HepG2 (cell line): ENCODE results near the gene CSNK2A1. TPM values are rescaled to one million over a fixed set of nuclear protein-coding genes. Genes with fewer than 3 reads are reported as not detected.

ENCODE experiments used
- DNMT3B ChIP-seq: conservative IDR thresholded peaks from 2 replicates; pipeline ENCODE4 v1.6.1; 2016; ENCODE audit warnings: missing biosample characterization, control low read depth
- KAT7 ChIP-seq: IDR thresholded peaks from 2 replicates; pipeline ENCODE4 v1.6.1; 2018; ENCODE audit warnings: borderline replicate concordance, missing compliant biosample characterization
- NFATC3 ChIP-seq: sonication (generic); formaldehyde crosslinking; IDR thresholded peaks from 2 replicates; pipeline ENCODE4 v1.5.1; 2020; ENCODE audit warnings: mild to moderate bottlenecking, missing genetic modification reagents
- SAP130 ChIP-seq: IDR thresholded peaks from 2 replicates; pipeline ENCODE4 v1.6.1; 2016; ENCODE audit warnings: low read depth
- STAT5B ChIP-seq: sonication (generic); formaldehyde crosslinking; IDR thresholded peaks from 2 replicates; pipeline ENCODE4 v1.4.0; 2020; ENCODE audit warnings: missing genetic modification reagents
- TEAD2 ChIP-seq: sonication (generic); formaldehyde crosslinking; IDR thresholded peaks from 2 replicates; pipeline ENCODE4 v1.9.0; 2021; ENCODE audit warnings: missing genetic modification reagents
- TOE1 ChIP-seq: sonication (generic); formaldehyde crosslinking; IDR thresholded peaks from 2 replicates; pipeline ENCODE4 v1.4.0; 2020; ENCODE audit warnings: mild to moderate bottlenecking, missing genetic modification reagents
- ZFP36 ChIP-seq: fragments of 150-350 bp; IDR thresholded peaks from 2 replicates; pipeline ENCODE4 v1.6.1; 2018; ENCODE audit warnings: borderline replicate concordance, low read length, low read depth; ENCODE audit not compliant: partially characterized antibody
- ZNF20 ChIP-seq: sonication (generic); formaldehyde crosslinking; IDR thresholded peaks from 2 replicates; pipeline ENCODE4 v1.4.0; 2020; ENCODE audit warnings: mild to moderate bottlenecking, moderate library complexity, missing genetic modification reagents
- ZNF205 ChIP-seq: IDR thresholded peaks from 2 replicates; pipeline ENCODE4 v1.6.1; 2018; ENCODE audit warnings: missing biosample characterization, missing genetic modification reagents
- ZNF292 ChIP-seq: sonication (generic); formaldehyde crosslinking; IDR thresholded peaks from 2 replicates; pipeline ENCODE4 v1.8.1; 2022; ENCODE audit warnings: mild to moderate bottlenecking, low read depth, missing genetic modification reagents, borderline replicate concordance
- ZNF329 ChIP-seq: sonication (generic); formaldehyde crosslinking; IDR thresholded peaks from 2 replicates; pipeline ENCODE4 v1.9.0; 2021; ENCODE audit warnings: low read depth, mild to moderate bottlenecking, missing genetic modification reagents
- ZNF343 ChIP-seq: sonication (generic); formaldehyde crosslinking; IDR thresholded peaks from 2 replicates; pipeline ENCODE4 v1.4.0; 2020; ENCODE audit warnings: mild to moderate bottlenecking, missing genetic modification reagents
- ZNF460 ChIP-seq: sonication (generic); formaldehyde crosslinking; IDR thresholded peaks from 2 replicates; pipeline ENCODE4 v1.5.1; 2020; ENCODE audit warnings: missing genetic modification reagents, mild to moderate bottlenecking, borderline replicate concordance
- ZNF709 ChIP-seq: sonication (generic); formaldehyde crosslinking; IDR thresholded peaks from 2 replicates; pipeline ENCODE4 v1.5.0; 2020; ENCODE audit warnings: mild to moderate bottlenecking, missing genetic modification reagents
- ZNF713 ChIP-seq: sonication (generic); formaldehyde crosslinking; IDR thresholded peaks from 2 replicates; pipeline ENCODE4 v1.4.0; 2020; ENCODE audit warnings: mild to moderate bottlenecking, missing genetic modification reagents
- ZNF749 ChIP-seq: sonication (generic); formaldehyde crosslinking; IDR thresholded peaks from 2 replicates; pipeline ENCODE4 v1.8.0; 2022; ENCODE audit warnings: mild to moderate bottlenecking, missing genetic modification reagents, moderate library complexity, borderline replicate concordance
- ZSCAN30 ChIP-seq: sonication (generic); formaldehyde crosslinking; IDR thresholded peaks from 2 replicates; pipeline ENCODE4 v1.5.0; 2020; ENCODE audit warnings: mild to moderate bottlenecking, missing genetic modification reagents
- polyA plus RNA-seq, 8 experiments: library from polyadenylated mRNA; depleted of rRNA in 3 of 8; stranded (reverse) in 7 of 8; unstranded in 1 of 8; fragments of >200 nt; fragmentation: Illumina TruSeq in 4 of 8; extraction: Trizol in 4 of 8; gene quantifications; 2 replicates each; pipeline versions ENCODE4 v1.2.1 to v1.2.3, GENCODE V29; 2011 to 2016; ENCODE audit warnings: low read depth in 4 of 8, missing spikeins in 1 of 8, mixed read lengths in 1 of 8; ENCODE audit not compliant: insufficient read depth in 1 of 8
- total RNA-seq, 5 experiments: library from RNA; depleted of rRNA; stranded (reverse); fragments of >200 nt; fragmentation: Illumina TruSeq; extraction: Trizol; gene quantifications; 2 replicates each; pipeline ENCODE4 v1.2.3, GENCODE V29; 2016; ENCODE audit warnings: low read depth in 1 of 5
- TF ChIP-seq, protein P1 (sequence below): sonication (generic); formaldehyde crosslinking; IDR thresholded peaks from 2 replicates; pipeline ENCODE4 v1.4.0; 2020; ENCODE audit warnings: missing genetic modification reagents
- TF ChIP-seq, protein P2 (sequence below): sonication (generic); formaldehyde crosslinking; IDR thresholded peaks from 2 replicates; pipeline ENCODE4 v1.8.1; 2023; ENCODE audit warnings: mild to moderate bottlenecking, moderate library complexity, missing genetic modification reagents
- TF ChIP-seq, protein P3 (sequence below): sonication (generic); formaldehyde crosslinking; IDR thresholded peaks from 2 replicates; pipeline ENCODE4 v1.9.0; 2021; ENCODE audit warnings: missing genetic modification reagents, borderline replicate concordance

The CSNK2A1 gene
- total and polyA plus RNA-seq, 2 of the 13 experiments (the other 11 are each of a cell fraction or from before 2014, with no cell fraction given) = 153 to 231 TPM

DNA sequence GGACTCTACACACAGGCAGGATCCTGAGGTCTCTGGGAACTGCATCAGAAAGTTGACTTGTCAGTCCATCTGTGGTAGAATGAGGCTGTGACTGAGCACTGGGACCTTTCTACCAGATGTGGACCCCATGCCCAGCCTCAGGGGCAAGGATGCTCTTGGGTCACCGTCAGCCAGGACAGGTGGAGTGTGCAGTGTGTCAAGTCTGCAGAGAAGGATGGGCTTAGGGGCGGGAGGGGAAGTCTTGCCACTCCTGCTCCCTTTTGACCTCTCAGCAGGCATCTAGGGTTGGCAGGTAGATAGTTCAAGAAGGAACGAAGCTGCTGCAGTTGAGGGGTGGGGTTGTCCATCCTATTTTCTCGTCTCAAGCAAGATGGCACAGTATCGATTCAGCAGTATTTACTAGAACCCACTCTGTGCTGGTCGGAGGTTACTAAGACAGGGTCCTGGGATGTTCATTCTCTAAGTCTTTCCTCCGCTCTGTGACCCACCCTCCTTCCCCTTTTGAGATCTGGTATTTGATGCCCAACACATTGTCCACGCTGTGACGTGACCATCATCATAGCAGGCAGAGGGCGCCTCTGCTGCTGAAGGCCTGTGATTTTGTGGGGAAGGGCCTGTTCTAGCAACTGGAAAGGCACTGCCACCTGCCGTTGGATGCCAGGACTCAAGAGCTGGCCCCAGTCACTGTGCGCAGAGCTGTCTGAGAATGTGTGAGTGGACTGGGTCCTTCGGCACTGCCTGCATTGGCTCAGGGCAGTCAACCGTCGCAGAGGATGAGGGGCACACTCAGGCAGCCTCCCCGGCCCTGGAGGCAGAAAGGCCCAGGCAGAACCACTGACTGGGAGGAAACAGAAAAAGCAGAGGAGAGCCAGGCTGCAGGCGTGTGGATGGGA, 112.3 kb downstream of the CSNK2A1 start (continued):
- TF ChIP-seq, protein P1, sequence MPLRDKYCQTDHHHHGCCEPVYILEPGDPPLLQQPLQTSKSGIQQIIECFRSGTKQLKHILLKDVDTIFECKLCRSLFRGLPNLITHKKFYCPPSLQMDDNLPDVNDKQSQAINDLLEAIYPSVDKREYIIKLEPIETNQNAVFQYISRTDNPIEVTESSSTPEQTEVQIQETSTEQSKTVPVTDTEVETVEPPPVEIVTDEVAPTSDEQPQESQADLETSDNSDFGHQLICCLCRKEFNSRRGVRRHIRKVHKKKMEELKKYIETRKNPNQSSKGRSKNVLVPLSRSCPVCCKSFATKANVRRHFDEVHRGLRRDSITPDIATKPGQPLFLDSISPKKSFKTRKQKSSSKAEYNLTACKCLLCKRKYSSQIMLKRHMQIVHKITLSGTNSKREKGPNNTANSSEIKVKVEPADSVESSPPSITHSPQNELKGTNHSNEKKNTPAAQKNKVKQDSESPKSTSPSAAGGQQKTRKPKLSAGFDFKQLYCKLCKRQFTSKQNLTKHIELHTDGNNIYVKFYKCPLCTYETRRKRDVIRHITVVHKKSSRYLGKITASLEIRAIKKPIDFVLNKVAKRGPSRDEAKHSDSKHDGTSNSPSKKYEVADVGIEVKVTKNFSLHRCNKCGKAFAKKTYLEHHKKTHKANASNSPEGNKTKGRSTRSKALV (CRISPR knock-in tag) = no peak
- TF ChIP-seq KAT7 (CRISPR knock-in tag) (peak; percentile 88), ZNF709 (CRISPR knock-in tag) (no peak), SAP130 (CRISPR knock-in tag) (peak; percentile 86), TEAD2 (CRISPR knock-in tag) (no peak), NFATC3 (CRISPR knock-in tag) (no peak), ZNF20 (no peak), ZFP36 (no peak), ZNF343 (CRISPR knock-in tag) (no peak), ZNF329 (CRISPR knock-in tag) (peak; percentile 33; the same call in 1 of the 2 replicates), ZNF292 (CRISPR knock-in tag) (no peak), ZNF713 (CRISPR knock-in tag) (no peak), ZNF749 (CRISPR knock-in tag) (no peak; the same call in 1 of the 2 replicates), STAT5B (CRISPR knock-in tag) (no peak), ZSCAN30 (CRISPR knock-in tag) (no peak), ZNF460 (CRISPR knock-in tag) (no peak), TOE1 (CRISPR knock-in tag) (peak; percentile 83; the same call in 1 of the 2 replicates), ZNF205 (CRISPR knock-in tag) (peak; percentile 84), DNMT3B (CRISPR knock-in tag) (0 out of 2 replicates have a peak, but pooled peaks have one; percentile 16)
- TF ChIP-seq, protein P2, sequence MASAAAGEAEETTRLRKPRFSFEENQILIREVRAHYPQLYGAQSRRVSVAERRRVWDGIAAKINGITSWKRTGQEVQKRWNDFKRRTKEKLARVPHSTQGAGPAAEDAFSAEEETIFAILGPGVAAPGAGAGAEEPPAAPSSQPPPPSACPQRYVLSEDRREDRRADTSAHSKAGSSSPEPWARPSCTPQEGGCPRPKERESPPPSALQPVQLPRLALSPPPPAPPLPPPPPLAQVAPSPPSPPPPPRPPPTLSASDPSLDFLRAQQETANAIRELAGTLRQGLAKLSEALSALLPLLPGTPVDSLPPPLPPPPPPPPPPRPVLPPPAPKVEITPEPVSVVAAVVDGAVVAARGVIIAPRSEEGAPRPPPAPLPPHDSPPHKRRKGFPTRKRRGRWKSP = no peak
- TF ChIP-seq, protein P3, sequence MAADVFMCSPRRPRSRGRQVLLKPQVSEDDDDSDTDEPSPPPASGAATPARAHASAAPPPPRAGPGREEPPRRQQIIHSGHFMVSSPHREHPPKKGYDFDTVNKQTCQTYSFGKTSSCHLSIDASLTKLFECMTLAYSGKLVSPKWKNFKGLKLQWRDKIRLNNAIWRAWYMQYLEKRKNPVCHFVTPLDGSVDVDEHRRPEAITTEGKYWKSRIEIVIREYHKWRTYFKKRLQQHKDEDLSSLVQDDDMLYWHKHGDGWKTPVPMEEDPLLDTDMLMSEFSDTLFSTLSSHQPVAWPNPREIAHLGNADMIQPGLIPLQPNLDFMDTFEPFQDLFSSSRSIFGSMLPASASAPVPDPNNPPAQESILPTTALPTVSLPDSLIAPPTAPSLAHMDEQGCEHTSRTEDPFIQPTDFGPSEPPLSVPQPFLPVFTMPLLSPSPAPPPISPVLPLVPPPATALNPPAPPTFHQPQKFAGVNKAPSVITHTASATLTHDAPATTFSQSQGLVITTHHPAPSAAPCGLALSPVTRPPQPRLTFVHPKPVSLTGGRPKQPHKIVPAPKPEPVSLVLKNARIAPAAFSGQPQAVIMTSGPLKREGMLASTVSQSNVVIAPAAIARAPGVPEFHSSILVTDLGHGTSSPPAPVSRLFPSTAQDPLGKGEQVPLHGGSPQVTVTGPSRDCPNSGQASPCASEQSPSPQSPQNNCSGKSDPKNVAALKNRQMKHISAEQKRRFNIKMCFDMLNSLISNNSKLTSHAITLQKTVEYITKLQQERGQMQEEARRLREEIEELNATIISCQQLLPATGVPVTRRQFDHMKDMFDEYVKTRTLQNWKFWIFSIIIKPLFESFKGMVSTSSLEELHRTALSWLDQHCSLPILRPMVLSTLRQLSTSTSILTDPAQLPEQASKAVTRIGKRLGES (CRISPR knock-in tag) = no peak
